Measurements from ENCODE around the gene IKZF1.

GRCh38 chr7:50306494-50307367 is 2.2 kb downstream of the IKZF1 start:
- TF ChIP-seq CTCF (IDR thresholded peaks at IDR 0.05; ENCODE audit: insufficient read depth, low read length, poor library complexity, severe bottlenecking) (no peak), EZH2phosphoT487 (conservative IDR thresholded peaks at IDR 0.05; ENCODE audit: low read length) (no peak)

All from SU-DHL-6 (cell line).